Measurements from ENCODE around the gene PWWP2B.

The PWWP2B gene

GRCh38 chr10:132462463-132463332 lies 65.7 kb downstream of the PWWP2B start:
- DNase-seq, result no peak

GRCh38 chr10:132463333-132464255 lies 66.6 kb downstream of the PWWP2B start:
- no peak for DNase-seq

DNA sequence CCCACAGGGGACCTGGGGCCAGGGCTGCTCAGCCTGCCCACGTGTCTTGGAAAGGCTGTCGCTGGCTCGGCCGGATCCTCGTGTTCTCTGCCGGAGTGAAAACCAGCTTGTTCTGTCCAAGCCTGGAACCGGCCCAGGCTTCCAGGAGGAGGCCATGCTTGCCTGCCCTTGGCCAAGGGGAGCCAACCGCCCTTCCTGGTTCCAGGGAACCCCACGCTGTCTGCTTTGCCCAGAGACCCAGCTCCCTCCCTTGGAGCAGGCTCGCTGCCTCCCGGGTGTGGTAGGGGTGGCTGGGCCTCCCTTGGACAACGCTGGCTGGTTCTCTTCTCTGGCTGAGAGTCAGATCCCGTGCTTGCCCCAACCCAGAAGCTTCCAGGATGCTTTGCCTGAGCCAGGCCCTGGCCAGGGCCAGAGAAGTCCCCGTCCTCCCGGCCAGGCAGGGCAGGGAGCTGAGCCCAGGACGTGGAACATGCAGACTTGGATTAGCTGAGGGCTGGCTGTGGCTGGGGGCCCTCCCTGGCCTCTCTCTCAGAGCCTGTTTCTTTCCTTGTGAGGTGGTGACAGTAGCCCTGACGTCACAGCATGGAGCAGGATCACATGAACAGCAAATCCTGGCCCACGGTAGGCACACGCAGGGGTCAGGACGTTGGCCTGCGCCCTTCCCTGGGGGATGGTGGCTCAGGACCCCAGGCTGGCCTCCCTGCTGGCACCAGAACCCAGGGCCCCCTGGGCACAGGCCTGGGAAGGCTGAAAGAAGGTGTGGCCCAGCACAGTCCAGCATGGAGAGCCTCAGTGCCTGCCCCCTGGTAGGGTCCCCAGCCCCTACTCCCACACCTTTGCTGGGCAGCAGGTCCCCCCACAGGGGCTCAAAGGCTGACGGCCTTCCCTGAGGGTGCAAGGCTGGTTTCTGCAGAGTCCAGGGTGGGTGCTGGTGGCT lies 67.5 kb downstream of the PWWP2B start:
- no peak for DNase-seq

- no peak for DNase-seq
Observed at GRCh38 chr10:132465193-132465888, 68.3 kb downstream of the PWWP2B start.

DNA sequence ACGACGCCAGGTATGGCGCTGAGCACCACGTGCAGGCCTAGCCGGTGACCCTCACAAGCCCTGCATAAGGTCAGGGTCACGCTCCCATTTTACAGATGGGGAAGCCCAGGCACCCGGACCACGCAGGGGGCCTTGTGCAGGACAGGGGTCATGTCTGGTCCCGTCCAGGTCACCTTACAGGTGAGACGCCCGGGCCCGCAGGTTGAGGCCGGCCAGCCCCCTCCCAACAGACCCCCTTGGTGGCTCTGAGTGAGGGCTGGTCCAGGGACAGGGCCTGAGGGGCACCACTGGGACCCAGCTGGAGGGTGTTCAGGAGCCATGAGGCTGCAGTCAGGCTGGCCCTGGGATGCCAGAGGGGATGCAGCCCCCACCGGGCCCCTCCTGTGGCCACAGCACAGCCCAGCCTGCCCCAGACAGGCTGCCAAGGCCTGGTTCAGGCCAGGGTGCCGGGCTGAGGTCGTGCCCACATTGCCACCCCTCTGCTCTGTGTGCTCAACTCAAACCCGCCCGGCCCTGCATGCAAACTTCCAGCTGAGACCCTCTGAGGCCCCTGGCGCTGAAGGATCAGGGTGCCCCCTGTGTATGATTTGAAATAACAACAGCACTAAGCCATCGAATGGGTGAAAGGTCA lies 69.0 kb downstream of the PWWP2B start:
- no peak for DNase-seq

GRCh38 chr10:132466520-132467463 lies 69.8 kb downstream of the PWWP2B start:
- no peak for DNase-seq
